A549 (cell line): Measurements from ENCODE around the gene BCO1. TPM values are rescaled to one million over a fixed set of nuclear protein-coding genes. Genes with fewer than 3 reads are reported as not detected.

ENCODE experiments used
- ATAC-seq, 2 experiments: fragments of 200-7000 bp in 1 of 2; fragments of >200 bp in 1 of 2; cut with Nextera tagmentation in 1 of 2; cut with Tn5 transposase in 1 of 2; 3 replicates each; pipeline versions ENCODE4 v1.8.0 to v1.9.1; 2018 to 2020; ENCODE audit warnings: mild to moderate bottlenecking in 1 of 2, moderate library complexity in 1 of 2
- CTCF ChIA-PET: fragments of 300-600 bp; sonication (Branson Sonifier 250); formaldehyde crosslinking; extraction: SDS; loops from one replicate; lab custom pipeline; 2021; ENCODE audit warnings: antibody characterized with exemption, inconsistent platforms; lab: Yijun Ruan, JAX
- POLR2A ChIA-PET: fragments of 350-600 bp; formaldehyde crosslinking; extraction: SDS; loops from one replicate; lab custom pipeline; 2021; ENCODE audit warnings: antibody characterized with exemption, inconsistent platforms; lab: Yijun Ruan, JAX
- DNase-seq, 2 experiments: peaks; one replicate each; pipeline versions ENCODE4 v3.0.0 to v3.0.0-alpha.2; 2011 to 2016; ENCODE audit warnings: low read depth in 1 of 2, low spot score in 1 of 2
- FAIRE-seq: peaks from 2 replicates; lab custom pipeline; 2011; peaks lifted over from hg19 to GRCh38; lab: Jason Lieb, UNC
- H3K27ac ChIP-seq, 2 experiments: fragments of >200 bp; sonication (Bioruptor Twin); formaldehyde crosslinking; 3 replicates each; pipeline ENCODE4 v1.5.1; 2016 to 2017
- H3K4me1 ChIP-seq: fragments of >200 bp; sonication (Bioruptor Twin); formaldehyde crosslinking; 3 replicates; pipeline ENCODE4 v1.6.1; 2016
- H3K4me2 ChIP-seq: fragments of >200 bp; sonication (Bioruptor Twin); formaldehyde crosslinking; 3 replicates; pipeline ENCODE4 v1.6.1; 2016
- H3K4me3 ChIP-seq: fragments of >200 bp; sonication (Bioruptor Twin); formaldehyde crosslinking; 3 replicates; pipeline ENCODE4 v1.5.1; 2016
- H3K9me3 ChIP-seq: fragments of >200 bp; sonication (Bioruptor Twin); formaldehyde crosslinking; 3 replicates; pipeline ENCODE4 v1.6.1; 2016
- CBX2 ChIP-seq: fragments of 200-600 bp; sonication (generic); IDR thresholded peaks from 2 replicates; pipeline ENCODE4 v1.6.1; 2016; ENCODE audit warnings: low read depth, mild to moderate bottlenecking, borderline replicate concordance
- CBX8 ChIP-seq: fragments of 200-600 bp; sonication (generic); IDR thresholded peaks from 2 replicates; pipeline ENCODE4 v1.6.1; 2016
- CEBPB ChIP-seq, 2 experiments: fragments of >200 bp in 1 of 2; sonication (Bioruptor Twin) in 1 of 2; formaldehyde crosslinking in 1 of 2; IDR thresholded peaks; 2 replicates each; pipeline ENCODE4 v1.6.1; 2012 to 2016
- EP300 ChIP-seq, 2 experiments: fragments of >200 bp; sonication (Bioruptor Twin); formaldehyde crosslinking; IDR thresholded peaks; 2 replicates in 1 of 2; 3 replicates in 1 of 2; pipeline ENCODE4 v1.6.1; 2016 to 2017
- ESRRA ChIP-seq: fragments of 150-350 bp; IDR thresholded peaks from 2 replicates; pipeline ENCODE4 v1.6.1; 2014; ENCODE audit warnings: mild to moderate bottlenecking, low read length, borderline replicate concordance
- HEYL ChIP-seq: fragments of 250-450 bp; sonication (Bioruptor Pico); IDR thresholded peaks from 2 replicates; pipeline ENCODE4 v1.8.0; 2021; ENCODE audit warnings: mild to moderate bottlenecking, moderate library complexity
- HOXB13 ChIP-seq: fragments of 250-450 bp; sonication (Bioruptor Pico); IDR thresholded peaks from 2 replicates; pipeline ENCODE4 v1.5.0; 2020; ENCODE audit warnings: low read depth, mild to moderate bottlenecking, moderate library complexity
- JUN ChIP-seq, 2 experiments: fragments of >200 bp; sonication (Bioruptor Twin); formaldehyde crosslinking; IDR thresholded peaks; 2 replicates in 1 of 2; 3 replicates in 1 of 2; pipeline ENCODE4 v1.6.1; 2016 to 2017
- KDM1A ChIP-seq: fragments of 200-600 bp; sonication (generic); IDR thresholded peaks from 2 replicates; pipeline ENCODE4 v1.6.1; 2016; ENCODE audit warnings: low read depth, mild to moderate bottlenecking
- KDM5A ChIP-seq: fragments of 200-600 bp; sonication (generic); IDR thresholded peaks from 2 replicates; pipeline ENCODE4 v1.6.1; 2016; ENCODE audit warnings: antibody characterized with exemption, mild to moderate bottlenecking
- MYC ChIP-seq: IDR thresholded peaks from 2 replicates; pipeline ENCODE4 v1.6.1; 2012; ENCODE audit warnings: mild to moderate bottlenecking, inconsistent platforms, low read length, improper control_type of control experiment, borderline replicate concordance
- NFE2L2 ChIP-seq: fragments of 150-350 bp; conservative IDR thresholded peaks from 2 replicates; pipeline ENCODE4 v1.6.1; 2014; ENCODE audit warnings: low read length
- POLR2AphosphoS2 ChIP-seq: conservative IDR thresholded peaks from 2 replicates; pipeline ENCODE4 v1.6.1; 2012; ENCODE audit warnings: low read length, improper control_type of control experiment, inconsistent platforms
- RAD21 ChIP-seq, 2 experiments: fragments of >200 bp in 1 of 2; sonication (Bioruptor Twin) in 1 of 2; formaldehyde crosslinking in 1 of 2; IDR thresholded peaks in 1 of 2; conservative IDR thresholded peaks in 1 of 2; 2 replicates in 1 of 2; 3 replicates in 1 of 2; pipeline ENCODE4 v1.6.1; 2012 to 2018; ENCODE audit warnings: inconsistent platforms in 1 of 2
- SMC3 ChIP-seq: fragments of >200 bp; sonication (Bioruptor Twin); formaldehyde crosslinking; IDR thresholded peaks from 3 replicates; pipeline ENCODE4 v1.6.1; 2018; ENCODE audit warnings: inconsistent platforms
- SREBF2 ChIP-seq: fragments of 450-650 bp; IDR thresholded peaks from 2 replicates; pipeline ENCODE4 v1.6.1; 2014; ENCODE audit warnings: mild to moderate bottlenecking, moderate library complexity
- TP53 ChIP-seq: fragments of 250-450 bp; sonication (Bioruptor Pico); IDR thresholded peaks from 2 replicates; pipeline ENCODE4 v1.5.0; 2021; ENCODE audit warnings: mild to moderate bottlenecking, moderate library complexity
- WGBS: methylation state at CpG from one replicate; pipeline ENCODE4 v1.1.6; 2017; ENCODE audit errors: missing lambda C conversion rate; 5-methylcytosine and 5-hydroxymethylcytosine counted together
- polyA plus RNA-seq, 4 experiments: library from polyadenylated mRNA; depleted of rRNA in 3 of 4; stranded (reverse); fragments of >200 nt; fragmentation: RNase III in 1 of 4; extraction: RNeasy Plus Mini Kit Qiagen cat#74134 plus additional on column Dnase treatment in 1 of 4; gene quantifications; 2 replicates in 3 of 4; 3 replicates in 1 of 4; pipeline ENCODE4 v1.2.3, GENCODE V29; 2011 to 2017
- TF ChIP-seq, protein P1 (sequence below): fragments of 250-450 bp; sonication (Bioruptor Pico); IDR thresholded peaks from 2 replicates; pipeline ENCODE4 v1.5.0; 2020; ENCODE audit warnings: low read depth, mild to moderate bottlenecking, moderate library complexity
- TF ChIP-seq, protein P2 (sequence below): fragments of >200 bp; sonication (Bioruptor Twin); formaldehyde crosslinking; IDR thresholded peaks from 2 replicates; pipeline ENCODE4 v1.6.1; 2016
- TF ChIP-seq, protein P3 (sequence below): fragments of >200 bp; sonication (Bioruptor Twin); formaldehyde crosslinking; IDR thresholded peaks from 3 replicates; pipeline ENCODE4 v1.5.1; 2016
- TF ChIP-seq, protein P4 (sequence below): IDR thresholded peaks from 2 replicates; pipeline ENCODE4 v1.6.1; 2012; ENCODE audit warnings: low read depth, borderline replicate concordance
- TF ChIP-seq, protein P5 (sequence below): fragments of 150-350 bp; IDR thresholded peaks from 2 replicates; pipeline ENCODE4 v1.6.1; 2014; ENCODE audit warnings: low read depth, mild to moderate bottlenecking, low read length

The BCO1 gene
- polyA plus RNA-seq, 2 of the 4 experiments (the other 2 are of a cell fraction): 5.0 to 6.2 TPM

DNA sequence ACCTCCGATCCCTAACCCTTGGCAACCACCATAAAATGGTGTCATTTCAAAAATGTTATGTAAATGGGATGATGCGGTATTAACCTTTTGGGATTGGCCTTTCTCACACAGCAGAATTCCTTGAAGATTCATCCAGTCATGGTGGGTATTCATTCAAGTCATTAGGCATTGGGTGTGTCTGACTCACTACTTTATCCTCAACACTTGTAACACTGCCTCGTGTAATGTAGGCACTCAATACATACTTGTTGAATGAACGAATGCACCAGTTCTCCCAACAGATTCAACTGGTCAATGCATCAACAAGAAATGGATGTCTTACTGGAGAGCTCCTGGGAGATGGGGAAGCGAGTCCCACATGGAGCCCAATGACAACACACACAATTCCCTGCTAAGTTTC, 54.4 kb downstream of the BCO1 start:
- ATAC-seq (no peak), FAIRE-seq (no peak), DNase-seq (no peak)
- no peak overlapping the region for H3K27ac ChIP-seq
- CTCF ChIA-PET: no interaction called here
- no peak overlapping the region for H3K4me2 ChIP-seq
- WGBS: 69% methylated on average over 5 of the region's 5 CpGs
- POLR2A ChIA-PET: no interaction called here
- H3K4me3 ChIP-seq: no peak overlapping the region
- no peaks in the 10 kb centered on the region for H3K9me3 ChIP-seq
- H3K4me1 ChIP-seq: peaks cover 10% of the 10 kb centered on the region; the same call in 2 of the 3 replicates
- TF ChIP-seq, protein P1, sequence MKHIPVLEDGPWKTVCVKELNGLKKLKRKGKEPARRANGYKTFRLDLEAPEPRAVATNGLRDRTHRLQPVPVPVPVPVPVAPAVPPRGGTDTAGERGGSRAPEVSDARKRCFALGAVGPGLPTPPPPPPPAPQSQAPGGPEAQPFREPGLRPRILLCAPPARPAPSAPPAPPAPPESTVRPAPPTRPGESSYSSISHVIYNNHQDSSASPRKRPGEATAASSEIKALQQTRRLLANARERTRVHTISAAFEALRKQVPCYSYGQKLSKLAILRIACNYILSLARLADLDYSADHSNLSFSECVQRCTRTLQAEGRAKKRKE (CRISPR knock-in tag): no peak
- no peak for TF ChIP-seq RAD21 (conservative IDR thresholded peaks at IDR 0.05 in 1 of 2, IDR thresholded peaks at IDR 0.05 in 1 of 2)

DNA sequence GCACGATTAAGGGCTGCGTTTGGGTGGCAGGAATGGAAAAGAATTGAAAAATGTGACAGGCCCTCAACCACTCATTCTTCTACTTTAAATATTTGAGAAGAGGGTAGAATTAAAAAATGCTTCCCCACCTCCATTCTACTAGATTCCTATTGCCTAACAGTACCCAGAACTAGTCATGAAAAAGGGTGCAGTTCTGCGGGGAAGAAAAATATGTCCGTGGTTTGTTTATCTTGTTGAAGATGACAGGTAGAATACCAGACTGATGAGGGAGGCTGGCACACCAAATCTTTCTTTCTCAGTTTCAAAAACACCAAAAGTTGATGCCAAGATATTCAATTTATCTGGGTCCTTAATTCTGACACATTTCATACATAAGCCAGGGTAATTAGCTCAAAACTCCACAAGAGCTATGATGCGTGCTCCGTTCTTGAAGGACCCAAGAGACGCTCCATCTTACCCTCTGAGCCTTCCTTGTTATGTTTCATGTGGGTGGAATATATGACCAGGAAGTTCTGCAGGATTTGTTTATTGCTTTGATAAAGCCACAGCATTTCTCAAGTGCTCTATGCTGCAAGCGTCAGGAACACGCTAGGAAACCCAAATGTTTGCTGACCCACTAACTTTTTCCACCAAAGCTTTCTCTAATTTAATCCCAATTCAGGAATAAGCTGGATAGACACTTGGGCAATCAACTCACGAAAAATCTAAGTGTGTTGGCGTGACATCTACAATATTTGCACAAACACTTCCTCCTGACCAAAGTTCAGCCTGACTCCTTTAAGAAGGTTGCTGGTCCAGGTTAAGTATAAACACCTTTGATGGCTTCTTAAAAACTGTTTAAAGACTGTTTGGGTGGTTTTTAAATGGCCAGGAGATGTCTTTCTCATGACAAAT, 55.7 kb downstream of the BCO1 start:
- H3K9me3 ChIP-seq: no peaks in the 10 kb centered on the region
- ATAC-seq (no peak), FAIRE-seq (no peak), DNase-seq (no peak)
- POLR2A ChIA-PET: no interaction called here
- no peak overlapping the region for H3K27ac ChIP-seq
- TF ChIP-seq HOXB13 (CRISPR knock-in tag) (no peak), CEBPB (IDR thresholded peaks at IDR 0.05) (no peak), SREBF2 (no peak), JUN (IDR thresholded peaks at IDR 0.05) (no peak), SMC3 (no peak)
- TF ChIP-seq, all 56 proteins: peak for 0
- Histone ChIP-seq H3K4me1 (peaks cover 10% of the 10 kb centered on the region; the same call in 2 of the 3 replicates), H3K4me2 (peak overlapping the region; percentile 24; the same call in 2 of the 3 replicates), H3K4me3 (no peak overlapping the region)
- whole genome bisulfite sequencing: 59% methylated on average over 11 of the region's 11 CpGs
- CTCF ChIA-PET: interaction anchor here (1.6 kb wide), 1 partner anchor 9 kb away, joined by 3 read pairs; no protein-coding TSS in a partner anchor

DNA sequence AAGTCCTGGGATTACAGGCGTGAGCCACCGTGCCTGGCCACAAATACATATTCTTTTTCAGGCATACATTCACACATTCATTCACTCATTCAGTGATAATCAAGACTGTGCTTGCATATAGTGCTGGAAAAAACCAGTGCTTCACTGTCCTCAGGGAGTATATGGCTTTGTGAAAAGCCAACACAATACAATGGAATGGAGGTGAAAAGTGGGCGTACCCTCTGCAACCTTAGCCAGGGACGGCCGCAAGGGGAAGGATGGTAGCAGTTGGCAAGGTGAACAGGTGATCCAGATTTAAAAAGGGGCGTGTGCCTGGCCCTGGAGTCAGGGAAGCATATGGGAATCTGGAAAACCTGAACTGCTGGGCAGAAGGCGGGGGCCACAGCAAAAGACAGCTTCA, 58.1 kb downstream of the BCO1 start:
- ATAC-seq (no peak), DNase-seq (no peak), FAIRE-seq (no peak)
- POLR2A ChIA-PET: no interaction called here
- 85% methylated on average over 7 of the region's 7 CpGs for WGBS
- Histone ChIP-seq H3K4me3 (no peak overlapping the region), H3K4me2 (no peak overlapping the region), H3K4me1 (peaks cover 10% of the 10 kb centered on the region; the same call in 2 of the 3 replicates), H3K9me3 (no peaks in the 10 kb centered on the region), H3K27ac (no peak overlapping the region)
- TF ChIP-seq, protein P2, sequence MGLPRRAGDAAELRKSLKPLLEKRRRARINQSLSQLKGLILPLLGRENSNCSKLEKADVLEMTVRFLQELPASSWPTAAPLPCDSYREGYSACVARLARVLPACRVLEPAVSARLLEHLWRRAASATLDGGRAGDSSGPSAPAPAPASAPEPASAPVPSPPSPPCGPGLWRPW: no peak
- TF ChIP-seq HOXB13 (CRISPR knock-in tag): no peak
- TF ChIP-seq EP300 (IDR thresholded peaks at IDR 0.05): no peak
- no peak for TF ChIP-seq TP53 (CRISPR knock-in tag)
- no peak for TF ChIP-seq KDM1A
- TF ChIP-seq, protein P3, sequence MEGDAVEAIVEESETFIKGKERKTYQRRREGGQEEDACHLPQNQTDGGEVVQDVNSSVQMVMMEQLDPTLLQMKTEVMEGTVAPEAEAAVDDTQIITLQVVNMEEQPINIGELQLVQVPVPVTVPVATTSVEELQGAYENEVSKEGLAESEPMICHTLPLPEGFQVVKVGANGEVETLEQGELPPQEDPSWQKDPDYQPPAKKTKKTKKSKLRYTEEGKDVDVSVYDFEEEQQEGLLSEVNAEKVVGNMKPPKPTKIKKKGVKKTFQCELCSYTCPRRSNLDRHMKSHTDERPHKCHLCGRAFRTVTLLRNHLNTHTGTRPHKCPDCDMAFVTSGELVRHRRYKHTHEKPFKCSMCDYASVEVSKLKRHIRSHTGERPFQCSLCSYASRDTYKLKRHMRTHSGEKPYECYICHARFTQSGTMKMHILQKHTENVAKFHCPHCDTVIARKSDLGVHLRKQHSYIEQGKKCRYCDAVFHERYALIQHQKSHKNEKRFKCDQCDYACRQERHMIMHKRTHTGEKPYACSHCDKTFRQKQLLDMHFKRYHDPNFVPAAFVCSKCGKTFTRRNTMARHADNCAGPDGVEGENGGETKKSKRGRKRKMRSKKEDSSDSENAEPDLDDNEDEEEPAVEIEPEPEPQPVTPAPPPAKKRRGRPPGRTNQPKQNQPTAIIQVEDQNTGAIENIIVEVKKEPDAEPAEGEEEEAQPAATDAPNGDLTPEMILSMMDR: no peak
- no peak for TF ChIP-seq RAD21 (conservative IDR thresholded peaks at IDR 0.05 in 1 of 2, IDR thresholded peaks at IDR 0.05 in 1 of 2)
- TF ChIP-seq POLR2AphosphoS2: no peak
- TF ChIP-seq, protein P1 (CRISPR knock-in tag): no peak
- TF ChIP-seq, protein P4, sequence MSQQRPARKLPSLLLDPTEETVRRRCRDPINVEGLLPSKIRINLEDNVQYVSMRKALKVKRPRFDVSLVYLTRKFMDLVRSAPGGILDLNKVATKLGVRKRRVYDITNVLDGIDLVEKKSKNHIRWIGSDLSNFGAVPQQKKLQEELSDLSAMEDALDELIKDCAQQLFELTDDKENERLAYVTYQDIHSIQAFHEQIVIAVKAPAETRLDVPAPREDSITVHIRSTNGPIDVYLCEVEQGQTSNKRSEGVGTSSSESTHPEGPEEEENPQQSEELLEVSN: no peak
- no peak for TF ChIP-seq NFE2L2
- no peak for TF ChIP-seq CBX8
- no peak for TF ChIP-seq HEYL (CRISPR knock-in tag)
- no peak for TF ChIP-seq SMC3
- TF ChIP-seq CBX2: no peak
- no peak for TF ChIP-seq MYC
- TF ChIP-seq, protein P5, sequence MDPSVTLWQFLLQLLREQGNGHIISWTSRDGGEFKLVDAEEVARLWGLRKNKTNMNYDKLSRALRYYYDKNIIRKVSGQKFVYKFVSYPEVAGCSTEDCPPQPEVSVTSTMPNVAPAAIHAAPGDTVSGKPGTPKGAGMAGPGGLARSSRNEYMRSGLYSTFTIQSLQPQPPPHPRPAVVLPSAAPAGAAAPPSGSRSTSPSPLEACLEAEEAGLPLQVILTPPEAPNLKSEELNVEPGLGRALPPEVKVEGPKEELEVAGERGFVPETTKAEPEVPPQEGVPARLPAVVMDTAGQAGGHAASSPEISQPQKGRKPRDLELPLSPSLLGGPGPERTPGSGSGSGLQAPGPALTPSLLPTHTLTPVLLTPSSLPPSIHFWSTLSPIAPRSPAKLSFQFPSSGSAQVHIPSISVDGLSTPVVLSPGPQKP: no peak
- no peak for TF ChIP-seq KDM5A
- TF ChIP-seq ESRRA: no peak
- TF ChIP-seq JUN (IDR thresholded peaks at IDR 0.05): no peak
- CTCF ChIA-PET: no interaction called here
